Hepatocyte (in vitro differentiated cells): ENCODE results near the gene PLXNB1.

Experiments used
- EZH2 ChIP-seq: fragments of 200-600 bp; sonication (generic); IDR thresholded peaks from 2 replicates; pipeline ENCODE4 v1.6.1; 2016; ENCODE audit warnings: antibody characterized with exemption, mild to moderate bottlenecking, borderline replicate concordance
- EZH2phosphoT487 ChIP-seq: fragments of 200-600 bp; sonication (generic); IDR thresholded peaks from one replicate; pipeline ENCODE4 v1.6.1; 2018; ENCODE audit warnings: antibody characterized with exemption, mild to moderate bottlenecking, low read depth, moderate library complexity; ENCODE audit not compliant: unreplicated experiment, severe bottlenecking
- TF ChIP-seq, protein P1 (sequence below): fragments of 200-600 bp; sonication (generic); IDR thresholded peaks from 2 replicates; pipeline ENCODE4 v1.5.1; 2016; ENCODE audit warnings: antibody characterized with exemption, mild to moderate bottlenecking; ENCODE audit not compliant: poor library complexity

DNA sequence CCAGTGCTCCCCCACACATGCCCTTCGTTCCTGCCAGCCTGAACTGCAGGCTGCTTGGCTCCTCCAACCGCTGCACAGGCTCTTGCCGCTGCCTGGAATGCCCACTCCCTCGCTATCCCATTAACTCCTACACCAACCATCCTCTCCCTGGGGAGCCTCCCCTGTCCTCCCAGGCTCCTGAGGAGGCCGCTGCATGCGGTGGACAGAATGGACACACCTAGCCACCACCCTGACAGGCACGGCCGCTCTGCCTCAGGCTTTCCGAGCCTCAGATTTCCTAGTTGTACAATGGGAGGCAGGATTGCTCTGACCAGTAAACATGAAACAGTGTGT lies 2.3 kb downstream of the PLXNB1 start:
- TF ChIP-seq, protein P1, sequence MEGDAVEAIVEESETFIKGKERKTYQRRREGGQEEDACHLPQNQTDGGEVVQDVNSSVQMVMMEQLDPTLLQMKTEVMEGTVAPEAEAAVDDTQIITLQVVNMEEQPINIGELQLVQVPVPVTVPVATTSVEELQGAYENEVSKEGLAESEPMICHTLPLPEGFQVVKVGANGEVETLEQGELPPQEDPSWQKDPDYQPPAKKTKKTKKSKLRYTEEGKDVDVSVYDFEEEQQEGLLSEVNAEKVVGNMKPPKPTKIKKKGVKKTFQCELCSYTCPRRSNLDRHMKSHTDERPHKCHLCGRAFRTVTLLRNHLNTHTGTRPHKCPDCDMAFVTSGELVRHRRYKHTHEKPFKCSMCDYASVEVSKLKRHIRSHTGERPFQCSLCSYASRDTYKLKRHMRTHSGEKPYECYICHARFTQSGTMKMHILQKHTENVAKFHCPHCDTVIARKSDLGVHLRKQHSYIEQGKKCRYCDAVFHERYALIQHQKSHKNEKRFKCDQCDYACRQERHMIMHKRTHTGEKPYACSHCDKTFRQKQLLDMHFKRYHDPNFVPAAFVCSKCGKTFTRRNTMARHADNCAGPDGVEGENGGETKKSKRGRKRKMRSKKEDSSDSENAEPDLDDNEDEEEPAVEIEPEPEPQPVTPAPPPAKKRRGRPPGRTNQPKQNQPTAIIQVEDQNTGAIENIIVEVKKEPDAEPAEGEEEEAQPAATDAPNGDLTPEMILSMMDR, result no peak
- TF ChIP-seq EZH2 (no peak), EZH2phosphoT487 (no peak)
